PFSK-1 (cell line): ENCODE results near the gene ZNF594.

ENCODE experiments used
- SIN3A ChIP-seq: IDR thresholded peaks from 2 replicates; pipeline ENCODE4 v1.6.1; 2012; ENCODE audit warnings: mild to moderate bottlenecking, low read length, moderate library complexity, borderline replicate concordance; ENCODE audit not compliant: insufficient read depth
- TAF1 ChIP-seq: IDR thresholded peaks from 2 replicates; pipeline ENCODE4 v1.6.1; 2012; ENCODE audit warnings: low read length, control low read depth, borderline replicate concordance; ENCODE audit not compliant: insufficient read depth
- TF ChIP-seq, protein P1 (sequence below), 2 experiments: IDR thresholded peaks; 2 replicates each; pipeline versions ENCODE4 v1.6.1 to v1.8.0; 2011 to 2012; ENCODE audit warnings: low read depth in 2 of 2, low read length in 2 of 2, control low read depth in 1 of 2, inconsistent platforms in 1 of 2, mild to moderate bottlenecking in 1 of 2, moderate library complexity in 1 of 2; ENCODE audit not compliant: insufficient read depth in 1 of 2

- TF ChIP-seq TAF1 (no peak), SIN3A (no peak)
- TF ChIP-seq, protein P1, sequence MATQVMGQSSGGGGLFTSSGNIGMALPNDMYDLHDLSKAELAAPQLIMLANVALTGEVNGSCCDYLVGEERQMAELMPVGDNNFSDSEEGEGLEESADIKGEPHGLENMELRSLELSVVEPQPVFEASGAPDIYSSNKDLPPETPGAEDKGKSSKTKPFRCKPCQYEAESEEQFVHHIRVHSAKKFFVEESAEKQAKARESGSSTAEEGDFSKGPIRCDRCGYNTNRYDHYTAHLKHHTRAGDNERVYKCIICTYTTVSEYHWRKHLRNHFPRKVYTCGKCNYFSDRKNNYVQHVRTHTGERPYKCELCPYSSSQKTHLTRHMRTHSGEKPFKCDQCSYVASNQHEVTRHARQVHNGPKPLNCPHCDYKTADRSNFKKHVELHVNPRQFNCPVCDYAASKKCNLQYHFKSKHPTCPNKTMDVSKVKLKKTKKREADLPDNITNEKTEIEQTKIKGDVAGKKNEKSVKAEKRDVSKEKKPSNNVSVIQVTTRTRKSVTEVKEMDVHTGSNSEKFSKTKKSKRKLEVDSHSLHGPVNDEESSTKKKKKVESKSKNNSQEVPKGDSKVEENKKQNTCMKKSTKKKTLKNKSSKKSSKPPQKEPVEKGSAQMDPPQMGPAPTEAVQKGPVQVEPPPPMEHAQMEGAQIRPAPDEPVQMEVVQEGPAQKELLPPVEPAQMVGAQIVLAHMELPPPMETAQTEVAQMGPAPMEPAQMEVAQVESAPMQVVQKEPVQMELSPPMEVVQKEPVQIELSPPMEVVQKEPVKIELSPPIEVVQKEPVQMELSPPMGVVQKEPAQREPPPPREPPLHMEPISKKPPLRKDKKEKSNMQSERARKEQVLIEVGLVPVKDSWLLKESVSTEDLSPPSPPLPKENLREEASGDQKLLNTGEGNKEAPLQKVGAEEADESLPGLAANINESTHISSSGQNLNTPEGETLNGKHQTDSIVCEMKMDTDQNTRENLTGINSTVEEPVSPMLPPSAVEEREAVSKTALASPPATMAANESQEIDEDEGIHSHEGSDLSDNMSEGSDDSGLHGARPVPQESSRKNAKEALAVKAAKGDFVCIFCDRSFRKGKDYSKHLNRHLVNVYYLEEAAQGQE (IDR thresholded peaks at IDR 0.05; ENCODE audit: insufficient read depth in 1 of 2, low read depth in 2 of 2, low read length in 2 of 2): no peak
Measured at GRCh38 chr17:5220074-5220473, 28.4 kb upstream of the ZNF594 start.
